H9 (cell line): Measurements from ENCODE around the gene MCF2L. TPM values are rescaled to one million over a fixed set of nuclear protein-coding genes. Genes with fewer than 3 reads are reported as not detected.
"Not testable (repeated sequence)": the region's sequence is repeated elsewhere in the genome, so short reads cannot be mapped to it uniquely, and the experiment has no call there.

ENCODE experiments used
- DNase-seq: peaks from one replicate; pipeline ENCODE4 v3.0.0-alpha.2; 2017
- H2AFZ ChIP-seq: one replicate; pipeline ENCODE4 v1.6.1; 2013; ENCODE audit warnings: mild to moderate bottlenecking, low read length, control low read depth, moderate library complexity
- H2AK5ac ChIP-seq: 2 replicates; pipeline ENCODE4 v1.6.1; 2013; ENCODE audit warnings: low read length, control low read depth, mixed read lengths; ENCODE audit not compliant: insufficient read length
- H2BK120ac ChIP-seq: one replicate; pipeline ENCODE4 v1.6.1; 2013; ENCODE audit warnings: low read depth, mild to moderate bottlenecking, low read length, control low read depth, inconsistent platforms; ENCODE audit not compliant: poor library complexity, severe bottlenecking
- H2BK12ac ChIP-seq: 2 replicates; pipeline ENCODE4 v1.6.1; 2013; ENCODE audit warnings: low read length, control low read depth, mixed read lengths, low read depth; ENCODE audit not compliant: insufficient read length
- H2BK15ac ChIP-seq: 2 replicates; pipeline ENCODE4 v1.6.1; 2013; ENCODE audit warnings: low read depth, low read length, control low read depth
- H2BK20ac ChIP-seq: one replicate; pipeline ENCODE4 v1.6.1; 2013; ENCODE audit warnings: low read depth, mild to moderate bottlenecking, low read length, control low read depth, inconsistent platforms; ENCODE audit not compliant: poor library complexity, severe bottlenecking
- H2BK5ac ChIP-seq: 2 replicates; pipeline ENCODE4 v1.6.1; 2013; ENCODE audit warnings: low read length, control low read depth, mixed read lengths; ENCODE audit not compliant: insufficient read length
- H3K14ac ChIP-seq: 2 replicates; pipeline ENCODE4 v1.6.1; 2013; ENCODE audit warnings: low read length, control low read depth; ENCODE audit not compliant: insufficient read depth
- H3K18ac ChIP-seq: 2 replicates; pipeline ENCODE4 v1.6.1; 2013; ENCODE audit warnings: low read depth, mild to moderate bottlenecking, mixed read lengths, low read length, control low read depth; ENCODE audit not compliant: insufficient read length
- H3K23ac ChIP-seq: 2 replicates; pipeline ENCODE4 v1.6.1; 2013; ENCODE audit warnings: low read length, control low read depth, mixed read lengths, low read depth; ENCODE audit not compliant: insufficient read length
- H3K23me2 ChIP-seq: 2 replicates; pipeline ENCODE4 v1.6.1; 2013; ENCODE audit warnings: low read depth, mild to moderate bottlenecking, mixed read lengths, low read length, control low read depth; ENCODE audit not compliant: insufficient read length, poor library complexity, severe bottlenecking
- H3K27ac ChIP-seq: 2 replicates; pipeline ENCODE4 v1.5.1; 2013; ENCODE audit warnings: low read length, control low read depth, mixed read lengths, low read depth; ENCODE audit not compliant: insufficient read length
- H3K27me3 ChIP-seq: 2 replicates; pipeline ENCODE4 v1.6.1; 2013; ENCODE audit warnings: low read length, control low read depth, inconsistent platforms; ENCODE audit not compliant: insufficient read depth
- H3K4ac ChIP-seq: 2 replicates; pipeline ENCODE4 v1.6.1; 2013; ENCODE audit warnings: low read depth, mild to moderate bottlenecking, control low read depth, inconsistent platforms, low read length, moderate library complexity
- H3K4me1 ChIP-seq: 2 replicates; pipeline ENCODE4 v1.6.1; 2013; ENCODE audit warnings: low read length, control low read depth, inconsistent platforms; ENCODE audit not compliant: insufficient read depth
- H3K4me2 ChIP-seq: 2 replicates; pipeline ENCODE4 v1.6.1; 2013; ENCODE audit warnings: low read length, control low read depth, mixed read lengths; ENCODE audit not compliant: insufficient read length, insufficient read depth
- H3K56ac ChIP-seq: 2 replicates; pipeline ENCODE4 v1.6.1; 2013; ENCODE audit warnings: low read depth, mild to moderate bottlenecking, mixed read lengths, low read length, control low read depth; ENCODE audit not compliant: insufficient read length
- H3K79me1 ChIP-seq: 2 replicates; pipeline ENCODE4 v1.6.1; 2013; ENCODE audit warnings: low read depth, mild to moderate bottlenecking, moderate library complexity, low read length, control low read depth, inconsistent platforms; ENCODE audit not compliant: insufficient read depth, poor library complexity, severe bottlenecking
- H3K79me2 ChIP-seq: 2 replicates; pipeline ENCODE4 v1.6.1; 2013; ENCODE audit warnings: low read length, control low read depth, inconsistent platforms; ENCODE audit not compliant: insufficient read depth
- H3K9ac ChIP-seq: 2 replicates; pipeline ENCODE4 v1.6.1; 2013; ENCODE audit warnings: low read length, control low read depth, mixed read lengths; ENCODE audit not compliant: insufficient read length; ENCODE audit errors: extremely low read depth
- H3K9me3 ChIP-seq: one replicate; pipeline ENCODE4 v1.6.1; 2013; ENCODE audit warnings: low read depth, low read length, inconsistent platforms; ENCODE audit not compliant: control insufficient read depth
- H3T11ph ChIP-seq: one replicate; pipeline ENCODE4 v1.6.1; 2013; ENCODE audit warnings: mild to moderate bottlenecking, low read length, control low read depth, inconsistent platforms
- H4K20me1 ChIP-seq: one replicate; pipeline ENCODE4 v1.6.1; 2013; ENCODE audit not compliant: control insufficient read depth, insufficient read length, insufficient read depth
- H4K5ac ChIP-seq: 2 replicates; pipeline ENCODE4 v1.6.1; 2013; ENCODE audit warnings: low read depth, mild to moderate bottlenecking, mixed read lengths, low read length, control low read depth; ENCODE audit not compliant: insufficient read length
- H4K8ac ChIP-seq: replicated peaks from 2 replicates; pipeline ENCODE4 v1.6.1; 2013; ENCODE audit warnings: low read length, control low read depth, mixed read lengths, low read depth; ENCODE audit not compliant: insufficient read length
- H4K91ac ChIP-seq: 2 replicates; pipeline ENCODE4 v1.6.1; 2013; ENCODE audit warnings: low read depth, mild to moderate bottlenecking, moderate library complexity, mixed read lengths, low read length, control low read depth; ENCODE audit not compliant: insufficient read length
- H3K27ac Mint-ChIP-seq, 3 experiments: 2 replicates in 2 of 3; 3 replicates in 1 of 3; pipeline ENCODE4 v1.8.0; 2020 to 2021; ENCODE audit warnings: mixed read lengths in 3 of 3, mild to moderate bottlenecking in 1 of 3, moderate library complexity in 1 of 3
- H3K27me3 Mint-ChIP-seq: 2 replicates; pipeline ENCODE4 v1.8.0; 2021; ENCODE audit warnings: low read depth, mild to moderate bottlenecking, moderate library complexity, mixed read lengths
- H3K36me3 Mint-ChIP-seq, 3 experiments: 2 replicates in 2 of 3; 3 replicates in 1 of 3; pipeline ENCODE4 v1.8.0; 2020 to 2021; ENCODE audit warnings: low read depth in 3 of 3, mixed read lengths in 3 of 3; ENCODE audit not compliant: insufficient read depth in 1 of 3
- H3K4me1 Mint-ChIP-seq, 2 experiments: 2 replicates each; pipeline ENCODE4 v1.8.0; 2020; ENCODE audit warnings: mixed read lengths in 2 of 2
- H3K4me3 Mint-ChIP-seq, 2 experiments: 2 replicates in 1 of 2; 3 replicates in 1 of 2; pipeline ENCODE4 v1.8.0; 2020 to 2021; ENCODE audit warnings: mild to moderate bottlenecking in 2 of 2, mixed read lengths in 2 of 2, moderate library complexity in 1 of 2
- H3K9me3 Mint-ChIP-seq, 2 experiments: 2 replicates in 1 of 2; 3 replicates in 1 of 2; pipeline ENCODE4 v1.8.0; 2020; ENCODE audit warnings: mild to moderate bottlenecking in 2 of 2, mixed read lengths in 2 of 2, moderate library complexity in 1 of 2
- WGBS: extraction: QIAGEN DNeasy Blood & Tissue Kit; methylation state at CpG from one replicate; pipeline ENCODE4 v1.1.7; 2013; ENCODE audit warnings: missing lambda C conversion rate, low lambda C conversion rate, mixed read lengths; ENCODE audit not compliant: insufficient read length; ENCODE audit errors: extremely low coverage; 5-methylcytosine and 5-hydroxymethylcytosine counted together
- total RNA-seq: library from RNA; stranded (reverse); gene quantifications from 2 replicates; pipeline ENCODE4 v1.2.1, GENCODE V29; 2021
- TF ChIP-seq, protein P1 (sequence below): fragments of 200-600 bp; sonication (generic); conservative IDR thresholded peaks from 3 replicates; pipeline ENCODE4 v1.8.0; 2021; ENCODE audit warnings: antibody characterized with exemption, mild to moderate bottlenecking

MCF2L gene
- total RNA-seq, 1 experiment from 2014 or later: 18.5 TPM

DNA sequence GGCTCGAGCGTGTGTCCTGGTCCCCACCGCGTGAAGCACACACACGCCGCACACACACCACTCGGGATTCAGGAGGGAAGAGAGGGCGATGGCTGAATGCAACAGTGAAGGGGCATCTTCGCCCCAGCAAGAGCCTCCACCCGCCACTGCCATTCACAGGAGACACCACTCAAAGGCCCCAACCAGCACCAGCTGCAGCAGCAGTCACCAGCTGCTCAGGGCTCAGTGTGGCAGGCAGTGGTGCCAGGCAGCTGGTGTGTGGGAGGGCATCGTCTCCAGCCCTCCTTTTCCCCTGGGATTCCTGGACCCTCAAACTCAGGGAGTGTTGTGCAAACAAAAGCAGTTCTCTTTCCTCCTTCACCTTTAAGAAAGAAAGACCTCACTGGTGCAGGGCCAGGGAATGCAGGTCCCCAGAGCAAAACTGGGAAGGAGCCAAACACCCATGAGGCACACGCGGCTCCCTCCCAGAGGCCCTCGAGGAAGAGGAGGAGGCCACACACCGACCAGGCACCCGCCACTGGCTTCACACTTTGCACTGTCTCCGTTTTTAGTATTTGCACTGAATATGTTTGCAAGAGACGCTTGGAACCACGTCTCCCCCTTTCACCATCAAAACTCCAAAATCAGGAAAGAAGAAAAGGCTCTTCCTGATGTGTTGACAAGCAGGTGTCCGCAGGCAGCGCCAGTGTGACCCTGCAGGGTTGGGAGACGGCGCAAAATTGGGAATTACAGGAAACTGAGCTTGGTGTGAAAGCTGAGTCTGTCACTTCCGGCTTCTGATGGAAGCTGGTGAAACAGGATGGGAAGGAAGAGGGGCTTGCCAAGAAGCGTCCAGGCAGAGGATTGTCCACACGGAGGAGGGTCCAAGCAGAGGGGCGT lies 110.1 kb downstream of the MCF2L start:
- no peak overlapping the region for H2BK20ac ChIP-seq
- no peaks in the 10 kb centered on the region for H3K79me2 ChIP-seq
- H4K91ac ChIP-seq: no peak overlapping the region
- no peaks in the 10 kb centered on the region for H3K4me1 Mint-ChIP-seq
- H2BK15ac ChIP-seq: no peak overlapping the region
- WGBS: no CpG with 5 or more reads among the region's 27 CpGs
- no peak overlapping the region for H2BK12ac ChIP-seq
- H3K4me3 Mint-ChIP-seq: no peak overlapping the region
- H3K4ac ChIP-seq: no peak overlapping the region
- no peak overlapping the region for H2BK5ac ChIP-seq
- H3K9me3 Mint-ChIP-seq: no peaks in the 10 kb centered on the region
- H3K27me3 Mint-ChIP-seq: no peaks in the 10 kb centered on the region
- H2AFZ ChIP-seq: no peak overlapping the region
- no peaks in the 10 kb centered on the region for H3K4me1 ChIP-seq
- H2AK5ac ChIP-seq: no peak overlapping the region
- H3K36me3 Mint-ChIP-seq: peaks cover 4 to 12% (median 10%) of the 10 kb centered on the region in 3 experiments; a peak in 5 of 7 replicates
- H3K18ac ChIP-seq: no peak overlapping the region
- H3K27ac Mint-ChIP-seq: peak overlapping the region in 2 of 3 experiments; percentile 20 to 39; a peak in 3 of 7 replicates
- no peak overlapping the region for H3K9ac ChIP-seq
- no peak overlapping the region for H3K56ac ChIP-seq
- H3T11ph ChIP-seq: no peak overlapping the region
- no peak overlapping the region for H3K4me2 ChIP-seq
- H2BK120ac ChIP-seq: no peak overlapping the region
- no peak overlapping the region for H3K14ac ChIP-seq
- H3K79me1 ChIP-seq: no peaks in the 10 kb centered on the region
- no peaks in the 10 kb centered on the region for H4K20me1 ChIP-seq
- TF ChIP-seq, protein P1, sequence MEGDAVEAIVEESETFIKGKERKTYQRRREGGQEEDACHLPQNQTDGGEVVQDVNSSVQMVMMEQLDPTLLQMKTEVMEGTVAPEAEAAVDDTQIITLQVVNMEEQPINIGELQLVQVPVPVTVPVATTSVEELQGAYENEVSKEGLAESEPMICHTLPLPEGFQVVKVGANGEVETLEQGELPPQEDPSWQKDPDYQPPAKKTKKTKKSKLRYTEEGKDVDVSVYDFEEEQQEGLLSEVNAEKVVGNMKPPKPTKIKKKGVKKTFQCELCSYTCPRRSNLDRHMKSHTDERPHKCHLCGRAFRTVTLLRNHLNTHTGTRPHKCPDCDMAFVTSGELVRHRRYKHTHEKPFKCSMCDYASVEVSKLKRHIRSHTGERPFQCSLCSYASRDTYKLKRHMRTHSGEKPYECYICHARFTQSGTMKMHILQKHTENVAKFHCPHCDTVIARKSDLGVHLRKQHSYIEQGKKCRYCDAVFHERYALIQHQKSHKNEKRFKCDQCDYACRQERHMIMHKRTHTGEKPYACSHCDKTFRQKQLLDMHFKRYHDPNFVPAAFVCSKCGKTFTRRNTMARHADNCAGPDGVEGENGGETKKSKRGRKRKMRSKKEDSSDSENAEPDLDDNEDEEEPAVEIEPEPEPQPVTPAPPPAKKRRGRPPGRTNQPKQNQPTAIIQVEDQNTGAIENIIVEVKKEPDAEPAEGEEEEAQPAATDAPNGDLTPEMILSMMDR: no peak
- H3K23me2 ChIP-seq: no peaks in the 10 kb centered on the region
- DNase-seq: no peak
- no peak overlapping the region for H3K27ac ChIP-seq
- H4K8ac ChIP-seq: no peak overlapping the region
- no peaks in the 10 kb centered on the region for H3K9me3 ChIP-seq
- H3K27me3 ChIP-seq: no peaks in the 10 kb centered on the region
- no peak overlapping the region for H3K23ac ChIP-seq
- no peak overlapping the region for H4K5ac ChIP-seq

DNA sequence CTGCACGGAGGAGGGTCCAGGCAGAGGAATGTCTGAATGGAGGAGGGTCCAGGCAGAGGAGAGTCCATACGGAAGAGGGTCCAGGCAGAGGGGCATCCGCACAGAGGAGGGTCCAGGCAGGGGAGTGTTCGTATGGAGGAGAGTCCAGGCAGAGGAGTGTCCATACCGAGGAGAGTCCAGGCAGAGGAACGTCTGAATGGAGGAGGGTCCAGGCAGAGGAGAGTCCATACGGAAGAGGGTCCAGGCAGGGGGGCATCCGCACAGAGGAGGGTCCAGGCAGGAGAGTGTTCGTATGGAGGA lies 110.7 kb downstream of the MCF2L start:
- H3K4me3 Mint-ChIP-seq, H3K36me3 Mint-ChIP-seq, H3K79me1 ChIP-seq, H3K18ac ChIP-seq, H2BK12ac ChIP-seq, H2BK20ac ChIP-seq, H3K23ac ChIP-seq, H4K20me1 ChIP-seq, H3K27me3 ChIP-seq, H2AFZ ChIP-seq, H3T11ph ChIP-seq, DNase-seq, H2BK15ac ChIP-seq, H3K4me1 ChIP-seq, H3K9me3 ChIP-seq, H3K56ac ChIP-seq, H2AK5ac ChIP-seq, H3K14ac ChIP-seq, H2BK120ac ChIP-seq, H3K4me2 ChIP-seq, H3K9me3 Mint-ChIP-seq, H4K8ac ChIP-seq, H3K27me3 Mint-ChIP-seq, H4K91ac ChIP-seq, H3K79me2 ChIP-seq, H4K5ac ChIP-seq, H3K23me2 ChIP-seq, H3K27ac ChIP-seq, H3K4ac ChIP-seq, H3K27ac Mint-ChIP-seq, H3K9ac ChIP-seq, H3K4me1 Mint-ChIP-seq, H2BK5ac ChIP-seq: not testable (repeated sequence)
- no CpG with 5 or more reads among the region's 9 CpGs for WGBS
